Measurements from ENCODE around the gene PIN4.

The PIN4 gene

DNA sequence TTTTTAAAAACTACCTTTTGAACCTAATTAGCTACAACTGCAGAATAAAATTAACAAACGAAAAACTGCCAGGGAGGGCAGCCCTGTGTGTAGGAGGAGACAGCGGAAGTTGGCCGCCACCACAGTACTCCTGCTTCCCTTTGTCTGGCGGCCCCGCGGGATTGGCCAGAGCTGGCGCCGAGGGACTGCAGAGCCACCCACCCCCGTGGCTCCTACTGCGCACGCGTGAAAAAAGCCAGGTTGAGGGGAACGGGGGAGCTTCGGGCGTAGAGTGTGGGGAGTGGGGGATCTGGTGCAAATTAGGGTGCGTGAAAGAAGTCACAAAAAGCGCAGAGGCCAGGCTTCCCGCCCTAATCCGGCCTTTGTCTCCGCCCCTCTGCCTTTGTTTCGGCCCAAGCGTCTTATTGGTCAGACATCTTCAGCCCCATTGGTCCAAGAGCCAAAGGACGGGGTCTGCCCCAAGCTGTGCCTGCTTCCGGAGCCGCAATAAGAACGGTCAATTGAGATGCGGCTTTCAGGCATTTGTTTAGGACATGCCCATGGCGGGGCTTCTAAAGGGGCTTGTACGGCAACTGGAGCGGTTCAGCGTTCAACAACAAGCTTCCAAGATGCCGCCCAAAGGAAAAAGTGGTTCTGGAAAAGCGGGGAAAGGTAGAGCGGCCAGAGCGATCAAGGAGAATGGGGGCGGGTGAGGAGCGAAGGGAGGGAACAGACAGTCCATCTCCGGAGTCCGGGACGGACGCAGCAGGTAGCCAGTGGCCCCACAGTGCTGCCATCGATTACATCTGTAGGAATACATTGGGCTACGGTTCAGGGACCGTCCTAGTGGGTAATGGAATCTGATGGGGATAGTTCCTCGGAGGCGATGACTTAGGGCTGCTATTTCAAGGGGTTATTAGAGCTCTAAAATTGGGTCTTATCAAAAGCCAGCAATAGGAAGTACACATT, at the start of gene PIN4:
Gene PIN4, plus strand, starts transcription at position 580 of the 948 bp plus-strand sequence. Its CDS starts 29 bp downstream, at position 609.
- H3K4me1 ChIP-seq (ENCODE audit: control insufficient read depth, insufficient read depth, low read length): no peaks in the 10 kb centered on the region; the same call in 1 of the 2 replicates
- WGBS (ENCODE audit: insufficient coverage, insufficient read length): no CpG with 5 or more reads among the region's 46 CpGs
- peak; percentile 64 for DNase-seq (ENCODE audit: low read depth, low spot score)

DNA sequence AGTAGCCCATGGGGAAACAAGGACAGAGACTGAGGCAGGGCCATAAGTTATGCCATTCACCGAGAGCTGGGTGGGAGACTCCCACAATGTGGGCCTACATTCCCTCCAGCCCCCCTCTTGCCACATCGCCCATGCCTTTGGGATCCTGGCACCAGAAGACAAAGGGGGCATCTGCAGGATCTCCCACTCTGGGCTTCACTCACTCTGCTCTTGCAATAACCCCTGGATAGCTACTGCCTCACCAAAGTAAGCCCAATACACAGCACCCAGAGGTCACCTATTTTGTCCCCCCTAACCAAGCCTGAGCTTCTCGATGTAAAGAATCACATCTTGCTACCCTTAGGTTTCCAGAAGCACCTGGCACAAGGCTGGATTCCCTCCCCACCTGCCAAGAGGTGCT, 49.1 kb upstream of the PIN4 start:
- no peak overlapping the region for H3K27ac ChIP-seq (ENCODE audit: low read length)
- H3K4me3 ChIP-seq (ENCODE audit: low read length): no peak overlapping the region
- DNase-seq (ENCODE audit: low read depth, low spot score): no peak
- peaks cover 22% of the 10 kb centered on the region for H3K27me3 ChIP-seq (ENCODE audit: control insufficient read depth, insufficient read depth, low read length)
- no peaks in the 10 kb centered on the region; the same call in 1 of the 2 replicates for H3K4me1 ChIP-seq (ENCODE audit: control insufficient read depth, insufficient read depth, low read length)
- WGBS (ENCODE audit: insufficient coverage, insufficient read length): no CpG with 5 or more reads among the region's 3 CpGs
- H3K36me3 ChIP-seq (ENCODE audit: control insufficient read depth, insufficient read depth, low read length): no peaks in the 10 kb centered on the region
- no peaks in the 10 kb centered on the region for H3K9me3 ChIP-seq (ENCODE audit: control insufficient read depth, insufficient read depth, low read length)

More for the DNA sequence above, at the start of gene PIN4:
- H3K4me3 ChIP-seq (ENCODE audit: low read length): peak within 1 kb of the TSS; percentile 94
- no peaks in the 10 kb centered on the region for H3K9me3 ChIP-seq (ENCODE audit: control insufficient read depth, insufficient read depth, low read length)
- H3K27me3 ChIP-seq (ENCODE audit: control insufficient read depth, insufficient read depth, low read length): no peaks in the 10 kb centered on the region
- no peaks in the 10 kb centered on the region; the same call in 1 of the 2 replicates for H3K36me3 ChIP-seq (ENCODE audit: control insufficient read depth, insufficient read depth, low read length)
- H3K27ac ChIP-seq (ENCODE audit: low read length): no peak within 1 kb of the TSS

DNA sequence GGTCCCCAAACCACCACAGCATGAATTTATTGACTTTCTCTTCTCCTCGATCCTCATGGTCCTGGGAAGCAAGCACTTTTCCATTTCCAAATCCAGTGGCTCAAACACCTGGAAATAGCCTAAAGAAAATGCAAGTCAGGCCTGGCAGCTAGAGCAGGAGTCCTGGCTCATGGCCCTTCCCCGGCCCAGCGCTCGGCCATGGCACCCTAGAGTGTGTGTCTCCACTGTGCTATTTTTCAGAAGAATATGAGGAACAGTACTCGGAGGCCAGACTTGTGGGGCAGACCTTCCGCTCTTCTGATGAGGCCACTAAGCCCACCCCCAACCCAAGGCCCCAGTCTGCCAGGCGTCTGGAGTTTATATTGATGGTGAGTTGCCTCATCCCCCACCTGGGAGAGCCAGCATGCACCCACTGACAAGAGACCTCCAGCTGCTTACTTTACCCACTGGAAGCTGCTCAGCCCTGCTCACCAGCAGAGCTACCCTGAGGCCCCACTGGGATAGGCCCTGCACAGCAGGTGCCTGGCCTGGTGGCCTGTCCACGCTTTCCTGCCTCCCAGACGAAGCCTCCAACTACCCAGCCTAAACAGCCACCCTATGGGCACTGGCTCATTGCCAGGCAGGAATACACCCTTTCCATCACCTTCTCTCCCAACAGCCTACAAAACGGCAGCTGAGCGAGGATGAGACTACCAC, 47.6 kb upstream of the PIN4 start:
- H3K27ac ChIP-seq (ENCODE audit: low read length): no peak overlapping the region
- WGBS (ENCODE audit: insufficient coverage, insufficient read length): no CpG with 5 or more reads among the region's 11 CpGs
- no peak overlapping the region for H3K4me3 ChIP-seq (ENCODE audit: low read length)
- no peaks in the 10 kb centered on the region for H3K9me3 ChIP-seq (ENCODE audit: control insufficient read depth, insufficient read depth, low read length)
- peaks cover 21% of the 10 kb centered on the region for H3K27me3 ChIP-seq (ENCODE audit: control insufficient read depth, insufficient read depth, low read length)
- H3K36me3 ChIP-seq (ENCODE audit: control insufficient read depth, insufficient read depth, low read length): no peaks in the 10 kb centered on the region
- no peaks in the 10 kb centered on the region; the same call in 1 of the 2 replicates for H3K4me1 ChIP-seq (ENCODE audit: control insufficient read depth, insufficient read depth, low read length)
- DNase-seq (ENCODE audit: low read depth, low spot score): no peak

DNA sequence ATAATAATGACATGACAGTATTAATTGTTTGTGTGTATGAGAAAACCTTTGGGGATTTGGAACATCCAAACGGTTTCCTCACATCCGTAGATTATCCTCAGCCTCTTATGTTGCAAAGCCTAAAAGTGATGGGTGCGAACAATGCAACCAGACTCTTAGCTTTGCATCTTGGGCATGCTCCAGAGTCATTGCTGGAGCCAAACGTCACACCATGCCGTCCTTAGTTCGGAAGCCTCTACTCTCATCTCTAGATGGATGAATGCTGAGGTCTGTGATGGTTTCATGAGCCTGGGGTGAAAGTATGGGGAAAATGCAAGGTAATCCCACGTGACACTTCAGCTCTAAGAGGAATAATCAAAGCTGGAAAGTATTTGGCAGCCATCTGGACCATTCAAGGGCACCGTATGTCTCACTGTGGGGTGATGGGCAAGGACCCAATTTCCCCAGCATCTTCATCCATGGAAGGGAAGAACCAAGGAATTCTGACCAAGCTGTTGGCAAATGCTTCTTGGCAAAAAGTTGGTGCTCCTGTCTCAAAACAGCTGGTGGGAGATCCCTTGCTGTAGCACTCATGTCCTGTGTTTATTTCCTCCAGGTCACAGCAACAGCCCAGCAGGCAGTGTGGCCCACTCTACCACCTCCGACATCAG, 43.6 kb upstream of the PIN4 start:
- H3K4me1 ChIP-seq (ENCODE audit: control insufficient read depth, insufficient read depth, low read length): no peaks in the 10 kb centered on the region
- H3K4me3 ChIP-seq (ENCODE audit: low read length): no peak overlapping the region
- H3K36me3 ChIP-seq (ENCODE audit: control insufficient read depth, insufficient read depth, low read length): peaks cover 5% of the 10 kb centered on the region; the same call in 1 of the 2 replicates
- no peaks in the 10 kb centered on the region for H3K9me3 ChIP-seq (ENCODE audit: control insufficient read depth, insufficient read depth, low read length)
- no peak for DNase-seq (ENCODE audit: low read depth, low spot score)
- WGBS (ENCODE audit: insufficient coverage, insufficient read length): no CpG with 5 or more reads among the region's 9 CpGs
- no peaks in the 10 kb centered on the region; the same call in 1 of the 2 replicates for H3K27me3 ChIP-seq (ENCODE audit: control insufficient read depth, insufficient read depth, low read length)
- no peak overlapping the region for H3K27ac ChIP-seq (ENCODE audit: low read length)

DNA sequence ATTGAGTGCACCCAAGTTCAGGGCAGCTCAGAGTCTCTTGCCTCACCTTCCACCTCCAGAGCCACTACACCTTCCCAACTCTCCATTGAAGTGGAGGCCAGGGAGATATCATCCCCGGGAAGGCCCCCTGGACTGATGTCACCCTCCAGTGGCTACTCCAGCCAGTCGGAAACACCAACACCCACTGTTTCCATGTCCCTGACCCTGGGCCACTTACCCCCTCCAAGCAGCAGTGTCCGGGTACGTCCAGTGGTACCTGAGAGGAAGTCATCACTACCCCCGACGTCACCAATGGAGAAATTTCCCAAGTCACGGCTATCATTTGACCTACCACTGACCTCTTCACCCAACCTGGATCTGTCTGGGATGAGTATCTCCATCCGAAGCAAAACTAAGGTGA, 42.0 kb upstream of the PIN4 start:
- Histone ChIP-seq H3K4me1 (ENCODE audit: control insufficient read depth, insufficient read depth, low read length) (no peaks in the 10 kb centered on the region), H3K9me3 (ENCODE audit: control insufficient read depth, insufficient read depth, low read length) (no peaks in the 10 kb centered on the region), H3K36me3 (ENCODE audit: control insufficient read depth, insufficient read depth, low read length) (peaks cover 5% of the 10 kb centered on the region; the same call in 1 of the 2 replicates), H3K27ac (ENCODE audit: low read length) (no peak overlapping the region), H3K4me3 (ENCODE audit: low read length) (no peak overlapping the region), H3K27me3 (ENCODE audit: control insufficient read depth, insufficient read depth, low read length) (no peaks in the 10 kb centered on the region)
- WGBS (ENCODE audit: insufficient coverage, insufficient read length): no CpG with 5 or more reads among the region's 8 CpGs
- no peak for DNase-seq (ENCODE audit: low read depth, low spot score)

DNA sequence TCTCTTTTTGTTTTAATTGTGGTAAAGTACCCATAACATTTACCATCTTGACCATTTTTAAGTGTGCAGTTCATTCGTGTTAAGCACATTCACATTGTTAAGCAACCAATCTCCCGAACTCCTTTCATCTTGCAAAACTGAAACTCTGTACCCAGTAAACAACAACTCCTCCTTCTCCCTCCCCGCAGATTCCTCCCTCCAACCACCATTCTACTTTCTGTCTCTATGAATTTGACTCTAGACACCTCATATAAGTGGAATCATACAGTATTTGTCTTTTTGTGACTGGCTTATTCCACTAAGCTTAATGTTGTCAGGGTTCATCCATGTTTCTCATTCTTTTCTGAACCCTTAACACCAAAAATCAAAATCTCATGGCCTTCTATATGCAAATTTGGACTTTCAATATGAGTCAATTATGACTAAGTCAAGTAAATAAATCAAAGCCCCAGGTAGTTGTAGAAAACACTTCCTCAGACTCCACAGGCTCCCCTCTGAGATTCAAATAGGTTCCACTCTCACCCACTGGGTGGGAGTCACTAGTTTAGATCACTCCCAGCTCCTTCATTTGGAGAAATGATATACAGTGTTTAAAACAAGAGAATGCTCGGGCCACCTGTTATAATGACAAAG, 40.1 kb upstream of the PIN4 start:
- Histone ChIP-seq H3K36me3 (ENCODE audit: control insufficient read depth, insufficient read depth, low read length) (peaks cover 5% of the 10 kb centered on the region; the same call in 1 of the 2 replicates), H3K27me3 (ENCODE audit: control insufficient read depth, insufficient read depth, low read length) (no peaks in the 10 kb centered on the region)

DNA sequence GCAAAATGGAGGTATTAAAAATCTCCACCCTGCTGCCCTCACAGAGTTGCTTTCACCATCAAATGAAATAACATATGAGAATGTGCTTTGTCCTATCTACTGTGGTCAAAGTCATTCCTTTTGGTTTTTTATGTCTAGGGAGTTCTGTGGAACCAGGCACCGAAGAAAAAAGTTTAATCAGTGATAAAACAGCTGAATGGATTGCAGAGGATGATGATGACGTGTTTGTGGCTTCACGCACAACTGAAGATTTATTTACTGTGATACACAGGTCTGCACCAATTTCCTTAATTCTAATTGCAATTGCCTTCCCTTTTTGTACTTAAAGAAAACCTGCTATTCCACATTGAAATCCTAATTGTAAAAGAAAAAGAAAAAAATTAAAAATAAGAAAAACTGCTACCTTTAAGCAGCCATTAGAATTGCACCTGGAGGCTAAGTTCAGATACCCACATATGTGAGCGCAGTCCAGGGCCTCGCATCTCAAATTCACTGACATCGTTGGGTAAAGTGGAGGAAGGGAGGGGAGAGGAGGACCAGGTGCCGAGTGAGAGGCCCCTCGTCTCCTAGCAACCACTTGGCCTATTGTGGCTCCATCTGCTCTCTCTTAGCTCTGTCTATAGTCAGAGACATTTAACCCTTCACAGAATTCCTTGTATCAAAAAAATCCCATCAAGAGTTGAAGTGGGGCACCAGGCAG, 39.3 kb upstream of the PIN4 start:
- Histone ChIP-seq H3K4me1 (ENCODE audit: control insufficient read depth, insufficient read depth, low read length) (no peaks in the 10 kb centered on the region), H3K27ac (ENCODE audit: low read length) (no peak overlapping the region)

More for the DNA sequence above, 40.1 kb upstream of the PIN4 start:
- no peak for DNase-seq (ENCODE audit: low read depth, low spot score)
- H3K4me3 ChIP-seq (ENCODE audit: low read length): no peak overlapping the region
- no peak overlapping the region for H3K27ac ChIP-seq (ENCODE audit: low read length)
- no CpG with 5 or more reads among the region's 4 CpGs for WGBS (ENCODE audit: insufficient coverage, insufficient read length)
- no peaks in the 10 kb centered on the region for H3K9me3 ChIP-seq (ENCODE audit: control insufficient read depth, insufficient read depth, low read length)
- H3K4me1 ChIP-seq (ENCODE audit: control insufficient read depth, insufficient read depth, low read length): no peaks in the 10 kb centered on the region

DNA sequence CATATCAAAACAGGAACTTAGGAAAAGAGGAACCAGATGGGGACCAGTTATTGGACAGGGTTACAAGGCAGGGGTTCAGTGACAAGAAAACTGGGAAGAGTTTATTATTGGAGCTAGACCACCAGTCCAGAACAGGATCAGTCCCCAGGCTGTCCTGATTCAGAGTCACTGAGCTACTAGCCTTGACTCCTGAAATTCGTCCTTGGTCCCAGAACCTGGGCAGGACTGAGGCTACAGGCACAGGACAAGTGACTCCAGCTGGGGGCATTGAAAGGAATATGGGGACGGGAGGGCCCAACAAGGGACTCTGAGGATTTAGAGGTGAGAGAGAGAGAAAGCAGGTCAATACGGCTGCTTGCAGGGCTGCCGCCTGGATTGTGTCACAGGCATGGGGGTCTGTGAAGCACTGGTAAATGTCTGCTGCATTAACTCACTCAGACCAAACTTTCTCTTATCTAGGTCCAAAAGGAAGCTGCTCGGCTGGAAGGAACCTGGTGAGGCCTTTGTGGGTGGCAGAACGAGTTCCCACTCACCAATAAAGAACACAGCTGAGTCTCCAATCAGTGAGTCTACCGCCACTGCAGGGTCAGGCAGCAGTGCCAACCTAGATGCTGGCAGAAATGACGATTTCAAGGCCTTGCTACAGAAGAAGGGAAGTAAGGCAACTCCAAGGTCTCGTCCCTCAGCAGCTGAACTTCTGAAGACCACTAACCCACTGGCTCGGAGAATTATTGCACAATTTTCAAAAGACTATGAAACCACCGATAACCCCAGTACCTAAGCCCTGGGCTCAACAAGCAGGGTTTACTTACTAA, 38.6 kb upstream of the PIN4 start:
- Histone ChIP-seq H3K36me3 (ENCODE audit: control insufficient read depth, insufficient read depth, low read length) (peaks cover 5% of the 10 kb centered on the region; the same call in 1 of the 2 replicates), H3K9me3 (ENCODE audit: control insufficient read depth, insufficient read depth, low read length) (no peaks in the 10 kb centered on the region), H3K27ac (ENCODE audit: low read length) (no peak overlapping the region), H3K4me1 (ENCODE audit: control insufficient read depth, insufficient read depth, low read length) (no peaks in the 10 kb centered on the region), H3K27me3 (ENCODE audit: control insufficient read depth, insufficient read depth, low read length) (no peaks in the 10 kb centered on the region), H3K4me3 (ENCODE audit: low read length) (no peak overlapping the region)
- WGBS (ENCODE audit: insufficient coverage, insufficient read length): no CpG with 5 or more reads among the region's 11 CpGs
- DNase-seq (ENCODE audit: low read depth, low spot score): no peak

More for the DNA sequence above, 39.3 kb upstream of the PIN4 start:
- WGBS (ENCODE audit: insufficient coverage, insufficient read length): no CpG with 5 or more reads among the region's 8 CpGs
- no peak overlapping the region for H3K4me3 ChIP-seq (ENCODE audit: low read length)
- H3K27me3 ChIP-seq (ENCODE audit: control insufficient read depth, insufficient read depth, low read length): no peaks in the 10 kb centered on the region
- no peak for DNase-seq (ENCODE audit: low read depth, low spot score)
- no peaks in the 10 kb centered on the region for H3K9me3 ChIP-seq (ENCODE audit: control insufficient read depth, insufficient read depth, low read length)
- peaks cover 5% of the 10 kb centered on the region; the same call in 1 of the 2 replicates for H3K36me3 ChIP-seq (ENCODE audit: control insufficient read depth, insufficient read depth, low read length)

DNA sequence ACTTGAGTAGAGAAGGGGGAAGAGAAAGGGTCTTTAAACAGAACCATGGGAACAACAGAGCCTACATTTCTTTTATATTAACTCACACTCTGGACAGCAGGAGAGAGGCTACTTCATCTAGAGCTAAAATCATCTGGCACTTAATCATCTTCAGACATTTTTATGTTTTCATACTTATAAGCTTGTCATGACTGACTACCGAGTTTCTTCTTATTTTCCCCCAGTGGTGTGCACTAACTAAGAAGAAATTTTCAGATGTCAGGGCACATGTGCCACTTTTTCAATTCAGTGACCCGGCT, 38.0 kb upstream of the PIN4 start:
- WGBS (ENCODE audit: insufficient coverage, insufficient read length): no CpG with 5 or more reads among the region's 2 CpGs
- no peak for DNase-seq (ENCODE audit: low read depth, low spot score)
- Histone ChIP-seq H3K27me3 (ENCODE audit: control insufficient read depth, insufficient read depth, low read length) (no peaks in the 10 kb centered on the region), H3K36me3 (ENCODE audit: control insufficient read depth, insufficient read depth, low read length) (peaks cover 5% of the 10 kb centered on the region; the same call in 1 of the 2 replicates), H3K27ac (ENCODE audit: low read length) (no peak overlapping the region), H3K9me3 (ENCODE audit: control insufficient read depth, insufficient read depth, low read length) (no peaks in the 10 kb centered on the region), H3K4me1 (ENCODE audit: control insufficient read depth, insufficient read depth, low read length) (no peaks in the 10 kb centered on the region), H3K4me3 (ENCODE audit: low read length) (no peak overlapping the region)
